Left lobe of liver (tissue), 2 donors: ENCODE data around the gene VPS36. TPM values are rescaled to one million over a fixed set of nuclear protein-coding genes. Genes with fewer than 3 reads are reported as not detected.
"Not testable (repeated sequence)": the region's sequence is repeated elsewhere in the genome, so short reads cannot be mapped to it uniquely, and the experiment has no call there.

ENCODE experiments used
- ATAC-seq: fragments of 200-7000 bp; cut with Tn5 transposase; one replicate; pipeline ENCODE4 v1.9.1; 2020; ENCODE audit warnings: mild to moderate bottlenecking, moderate library complexity
- DNase-seq: peaks from one replicate; pipeline ENCODE4 v3.0.0-alpha.2; 2020; ENCODE audit warnings: low spot score
- total RNA-seq: library from RNA; stranded (reverse); gene quantifications from one replicate; pipeline ENCODE4 v1.2.1, GENCODE V29; 2021
- donor health status: DM: no; HTN: no; CAD: no; lungs with moderate emphysema.
- donor health status: DM: no; HTN: yes; CAD: no.

Gene VPS36
- total RNA-seq, result 16.5 TPM

- ATAC-seq (peak; percentile 88), DNase-seq (peak; percentile 97)
These were observed at the start of gene VPS36 for GRCh38 chr13:52450012-52450792. VPS36 (minus strand) TSS chr13:52450634; CDS start chr13:52450594, 40 bp downstream.

- not testable (repeated sequence) for ATAC-seq, DNase-seq
These were observed 47.5 kb upstream of the VPS36 start for GRCh38 chr13:52497979-52498378.

GRCh38 chr13:52494241-52494640 lies 43.8 kb upstream of the VPS36 start:
- not testable (repeated sequence) for DNase-seq, ATAC-seq

- not testable (repeated sequence) for DNase-seq, ATAC-seq
These were observed 40.6 kb upstream of the VPS36 start for GRCh38 chr13:52491015-52491414.

- ATAC-seq, DNase-seq: not testable (repeated sequence)
These were observed 38.3 kb upstream of the VPS36 start for GRCh38 chr13:52488763-52489162.

GRCh38 chr13:52487078-52487477 lies 36.6 kb upstream of the VPS36 start:
- not testable (repeated sequence) for DNase-seq, ATAC-seq

- not testable (repeated sequence) for ATAC-seq, DNase-seq
These were observed 30.4 kb upstream of the VPS36 start for GRCh38 chr13:52480677-52481428.

- not testable (repeated sequence) for DNase-seq, ATAC-seq
These were observed 18.1 kb upstream of the VPS36 start for GRCh38 chr13:52468487-52468886.

GRCh38 chr13:52463526-52463925 lies 13.1 kb upstream of the VPS36 start:
- DNase-seq, result no peak
- no peak for ATAC-seq

GRCh38 chr13:52461265-52461664 lies 10.8 kb upstream of the VPS36 start:
- DNase-seq (no peak), ATAC-seq (no peak)

- no peak for ATAC-seq
These were observed 9.2 kb upstream of the VPS36 start for GRCh38 chr13:52459668-52460067.

GRCh38 chr13:52455677-52456041 lies 5.2 kb upstream of the VPS36 start:
- DNase-seq (peak; percentile 73), ATAC-seq (peak; percentile 69)

More at GRCh38 chr13:52459668-52460067, 9.2 kb upstream of the VPS36 start:
- DNase-seq, result no peak

- peak; percentile 92 for DNase-seq
These were observed 4.6 kb upstream of the VPS36 start, which contains the start of gene CKAP2 for GRCh38 chr13:52454820-52455676. CKAP2 (plus strand) TSS chr13:52455478; CDS start chr13:52455557, 79 bp downstream.

GRCh38 chr13:52454459-52454819 lies 4.0 kb upstream of the VPS36 start:
- no peak for DNase-seq
- ATAC-seq, result no peak

More at GRCh38 chr13:52454820-52455676, 4.6 kb upstream of the VPS36 start, which contains the start of gene CKAP2:
- peak; percentile 85 for ATAC-seq

- no peak for DNase-seq
- ATAC-seq, result no peak
These were observed 2.0 kb upstream of the VPS36 start for GRCh38 chr13:52452470-52452869.

GRCh38 chr13:52451135-52451804 lies 836 bp upstream of the VPS36 start:
- DNase-seq (no peak), ATAC-seq (no peak)

GRCh38 chr13:52450793-52451116 lies 321 bp upstream of the VPS36 start:
- DNase-seq, result no peak
- ATAC-seq, result no peak

- no peak for DNase-seq
- ATAC-seq, result no peak
These were observed 963 bp downstream of the VPS36 start for GRCh38 chr13:52449331-52450011.

- no peak for ATAC-seq
- no peak for DNase-seq
These were observed 2.5 kb downstream of the VPS36 start for GRCh38 chr13:52447815-52448552.
